ENCODE measurements around the gene CLBA1. TPM values are rescaled to one million over a fixed set of nuclear protein-coding genes. Genes with fewer than 3 reads are reported as not detected.

Gene CLBA1
- total RNA-seq, 1 experiment from 2014 or later = 24.3 TPM

- ChIA-PET CTCF (interaction anchor here (0.5 to 2.6 kb wide), 7 partner anchors 9 to 346 kb away, joined by 3 to 15 read pairs (median 4); no protein-coding TSS in a partner anchor), POLR2A (interaction anchor here (0.8 to 6.5 kb wide), 6 partner anchors 14 to 107 kb away, joined by 5 to 116 read pairs (median 14); partner anchors contain the start of gene CDCA4)
- TF ChIP-seq, protein P1, sequence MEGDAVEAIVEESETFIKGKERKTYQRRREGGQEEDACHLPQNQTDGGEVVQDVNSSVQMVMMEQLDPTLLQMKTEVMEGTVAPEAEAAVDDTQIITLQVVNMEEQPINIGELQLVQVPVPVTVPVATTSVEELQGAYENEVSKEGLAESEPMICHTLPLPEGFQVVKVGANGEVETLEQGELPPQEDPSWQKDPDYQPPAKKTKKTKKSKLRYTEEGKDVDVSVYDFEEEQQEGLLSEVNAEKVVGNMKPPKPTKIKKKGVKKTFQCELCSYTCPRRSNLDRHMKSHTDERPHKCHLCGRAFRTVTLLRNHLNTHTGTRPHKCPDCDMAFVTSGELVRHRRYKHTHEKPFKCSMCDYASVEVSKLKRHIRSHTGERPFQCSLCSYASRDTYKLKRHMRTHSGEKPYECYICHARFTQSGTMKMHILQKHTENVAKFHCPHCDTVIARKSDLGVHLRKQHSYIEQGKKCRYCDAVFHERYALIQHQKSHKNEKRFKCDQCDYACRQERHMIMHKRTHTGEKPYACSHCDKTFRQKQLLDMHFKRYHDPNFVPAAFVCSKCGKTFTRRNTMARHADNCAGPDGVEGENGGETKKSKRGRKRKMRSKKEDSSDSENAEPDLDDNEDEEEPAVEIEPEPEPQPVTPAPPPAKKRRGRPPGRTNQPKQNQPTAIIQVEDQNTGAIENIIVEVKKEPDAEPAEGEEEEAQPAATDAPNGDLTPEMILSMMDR (IDR thresholded peaks at IDR 0.05; ENCODE audit: unreplicated experiment) = no peak
- intact Hi-C loops (cut with micrococcal nuclease) = no loop called here
- Mint-ChIP-seq H3K27ac (ENCODE audit: low read depth, unreplicated experiment) (peak overlapping the region; percentile 63), H3K36me3 (ENCODE audit: insufficient read depth, unreplicated experiment) (no peaks in the 10 kb centered on the region), H3K4me1 (ENCODE audit: insufficient read depth, unreplicated experiment) (peaks cover 22% of the 10 kb centered on the region), H3K9me3 (ENCODE audit: unreplicated experiment) (no peaks in the 10 kb centered on the region), H3K4me3 (ENCODE audit: unreplicated experiment) (peak overlapping the region; percentile 65), H3K27me3 (ENCODE audit: insufficient read depth, unreplicated experiment) (no peaks in the 10 kb centered on the region)
- no peak for DNase-seq (ENCODE audit: unreplicated experiment)
- no TSS peak for BruUV-seq (replicated peaks)
Observed at GRCh38 chr14:104984056-104984894, 1.3 kb upstream of the CLBA1 start.

- Mint-ChIP-seq H3K27ac (ENCODE audit: low read depth, unreplicated experiment) (peak overlapping the region; percentile 36), H3K4me1 (ENCODE audit: insufficient read depth, unreplicated experiment) (peaks cover 12% of the 10 kb centered on the region), H3K4me3 (ENCODE audit: unreplicated experiment) (peak overlapping the region; percentile 65), H3K27me3 (ENCODE audit: insufficient read depth, unreplicated experiment) (no peaks in the 10 kb centered on the region), H3K36me3 (ENCODE audit: insufficient read depth, unreplicated experiment) (no peaks in the 10 kb centered on the region), H3K9me3 (ENCODE audit: unreplicated experiment) (no peaks in the 10 kb centered on the region)
- intact Hi-C loops (cut with micrococcal nuclease) = no loop called here
- no peak for DNase-seq (ENCODE audit: unreplicated experiment)
- POLR2A ChIA-PET = interaction anchor here (0.6 to 6.5 kb wide), 5 partner anchors 16 to 106 kb away, joined by 3 to 116 read pairs (median 12); partner anchors contain the start of gene CDCA4
- CTCF ChIA-PET = interaction anchor here (0.7 kb wide), 1 partner anchor 24 kb away, joined by 6 read pairs; no protein-coding TSS in a partner anchor
- BruUV-seq (replicated peaks) = no TSS peak
- TF ChIP-seq, protein P1 (IDR thresholded peaks at IDR 0.05; ENCODE audit: unreplicated experiment) = no peak
Observed at GRCh38 chr14:104986487-104987164, 1.0 kb downstream of the CLBA1 start.

GRCh38 chr14:104989236-104989950 is 3.8 kb downstream of the CLBA1 start:
- H3K27me3 Mint-ChIP-seq (ENCODE audit: insufficient read depth, unreplicated experiment) = no peaks in the 10 kb centered on the region
- no TSS peak for BruUV-seq (replicated peaks)
- DNase-seq (ENCODE audit: unreplicated experiment) = no peak
- TF ChIP-seq, protein P1 (IDR thresholded peaks at IDR 0.05; ENCODE audit: unreplicated experiment) = no peak
- CTCF ChIA-PET = interaction anchor here (1.0 to 1.3 kb wide), 2 partner anchors 14 to 27 kb away, joined by 4 to 5 read pairs; no protein-coding TSS in a partner anchor
- no peak overlapping the region for H3K27ac Mint-ChIP-seq (ENCODE audit: low read depth, unreplicated experiment)
- POLR2A ChIA-PET = interaction anchor here (0.7 to 1.5 kb wide), 5 partner anchors 16 to 30 kb away, joined by 3 to 4 read pairs (median 3); no protein-coding TSS in a partner anchor
- peaks cover 9% of the 10 kb centered on the region for H3K36me3 Mint-ChIP-seq (ENCODE audit: insufficient read depth, unreplicated experiment)
- no peaks in the 10 kb centered on the region for H3K9me3 Mint-ChIP-seq (ENCODE audit: unreplicated experiment)
- peaks cover 6% of the 10 kb centered on the region for H3K4me1 Mint-ChIP-seq (ENCODE audit: insufficient read depth, unreplicated experiment)
- intact Hi-C loops (cut with micrococcal nuclease) = no loop called here
- H3K4me3 Mint-ChIP-seq (ENCODE audit: unreplicated experiment) = no peak overlapping the region
